HG03066 (cell line): Measurements from ENCODE around the gene TMEM205.
"Not testable (repeated sequence)": the region's sequence is repeated elsewhere in the genome, so short reads cannot be mapped to it uniquely, and the experiment has no call there.

Source experiments
- ATAC-seq: cut with Tn5 transposase; IDR thresholded peaks from one replicate; pipeline ENCODE4 v1.9.1; 2021; ENCODE audit warnings: low read depth; ENCODE audit not compliant: unreplicated experiment

TMEM205 gene

DNA sequence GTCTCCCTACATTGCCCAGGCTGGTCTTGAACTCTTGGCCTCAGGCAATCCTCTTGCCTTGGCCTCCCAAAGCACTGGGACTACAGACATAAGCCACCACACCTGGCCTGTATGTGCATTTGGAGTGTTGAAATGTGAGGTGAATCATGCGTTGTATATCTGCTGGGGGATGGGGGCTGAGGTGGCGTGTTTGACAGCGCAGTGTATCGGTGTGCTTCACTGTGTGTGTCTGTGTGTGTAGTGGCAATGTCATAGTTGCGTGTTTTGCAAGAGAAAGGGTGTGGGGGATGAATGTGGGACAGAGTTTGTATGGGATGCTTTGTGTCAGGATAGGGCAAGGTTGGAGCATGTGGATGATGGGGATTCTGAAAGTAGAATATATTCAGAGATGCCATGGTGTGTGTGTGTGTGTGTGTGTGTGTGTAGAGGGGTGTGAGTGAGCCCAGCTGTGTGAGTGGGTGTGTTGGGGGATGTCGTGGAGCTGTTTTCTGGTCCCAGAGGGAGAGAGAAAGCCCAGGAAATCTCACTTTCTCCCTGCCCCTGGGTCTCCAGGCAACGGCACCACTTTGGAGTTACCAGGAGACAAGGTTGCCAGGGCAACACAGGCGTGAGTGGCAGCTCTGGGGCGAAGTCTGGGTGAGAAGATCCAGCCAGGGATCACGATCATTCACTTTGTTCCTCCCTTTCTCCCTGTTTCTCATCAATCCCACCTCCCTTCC is 27.3 kb upstream of the TMEM205 start:
- ATAC-seq = no peak

DNA sequence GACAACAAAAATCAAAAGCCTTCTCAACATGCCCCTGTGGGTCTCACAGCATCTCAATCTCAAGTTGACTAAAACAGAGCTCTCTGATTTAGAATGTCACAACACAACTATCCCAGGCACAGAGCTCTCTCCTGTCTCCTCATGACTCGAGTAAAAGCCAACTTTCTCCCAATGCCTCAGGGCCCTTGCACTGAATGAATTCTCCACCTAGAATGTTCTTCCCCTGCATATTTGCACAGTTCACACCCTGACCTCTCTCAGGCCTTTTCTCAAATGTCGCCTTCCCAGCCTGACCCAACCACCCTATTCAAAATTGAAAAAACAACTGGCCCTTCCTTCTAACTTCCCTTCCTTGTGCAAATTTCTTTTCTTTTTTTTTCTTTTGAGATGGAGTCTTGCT is 24.7 kb upstream of the TMEM205 start:
- ATAC-seq = no peak

DNA sequence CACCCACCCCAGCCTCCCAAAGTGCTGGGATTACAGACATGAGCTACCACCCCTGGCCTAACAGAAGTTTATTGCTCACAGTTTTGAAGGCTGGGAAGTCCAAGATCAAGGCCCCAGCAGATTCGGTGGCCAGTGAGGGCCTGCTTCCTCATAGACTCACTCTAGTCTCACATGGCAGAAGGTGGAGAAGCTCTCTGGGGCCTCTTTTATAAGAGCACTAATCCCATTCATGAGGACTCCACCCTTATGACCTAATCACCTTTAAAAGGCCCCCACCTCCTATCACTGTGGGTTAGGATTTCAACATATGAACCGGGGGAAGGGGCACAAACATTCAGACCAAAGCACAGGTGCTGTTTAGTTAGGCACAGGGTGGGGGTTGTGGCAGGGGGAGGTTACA is 21.5 kb upstream of the TMEM205 start:
- ATAC-seq = no peak

DNA sequence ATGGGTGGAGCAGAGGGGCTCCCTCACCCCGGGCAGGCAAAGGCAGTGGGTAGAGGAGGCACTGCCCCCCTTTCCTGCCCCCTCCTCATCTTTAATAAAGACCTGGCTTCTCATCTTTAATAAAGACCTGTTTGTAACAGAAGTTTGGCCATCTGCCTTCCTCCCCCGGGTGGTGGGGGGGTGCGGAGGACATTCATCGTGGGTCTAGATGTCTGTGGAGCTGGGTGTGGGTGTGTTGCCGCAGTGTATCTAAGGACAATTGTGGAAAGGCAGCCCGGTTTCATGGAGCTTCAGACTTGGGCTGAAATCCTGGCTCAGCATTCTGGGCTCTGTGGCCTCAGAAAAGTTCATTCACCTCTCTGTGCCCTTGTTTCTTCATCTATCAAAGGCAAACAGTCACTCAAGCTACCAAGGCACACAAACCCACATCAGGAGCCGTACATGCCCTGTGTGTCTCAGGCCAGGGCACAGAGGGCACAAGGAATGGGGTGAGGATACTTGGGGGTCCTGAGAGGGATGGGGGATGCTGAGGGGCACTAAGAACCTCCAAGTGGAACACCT is 19.6 kb upstream of the TMEM205 start:
- no peak for ATAC-seq

DNA sequence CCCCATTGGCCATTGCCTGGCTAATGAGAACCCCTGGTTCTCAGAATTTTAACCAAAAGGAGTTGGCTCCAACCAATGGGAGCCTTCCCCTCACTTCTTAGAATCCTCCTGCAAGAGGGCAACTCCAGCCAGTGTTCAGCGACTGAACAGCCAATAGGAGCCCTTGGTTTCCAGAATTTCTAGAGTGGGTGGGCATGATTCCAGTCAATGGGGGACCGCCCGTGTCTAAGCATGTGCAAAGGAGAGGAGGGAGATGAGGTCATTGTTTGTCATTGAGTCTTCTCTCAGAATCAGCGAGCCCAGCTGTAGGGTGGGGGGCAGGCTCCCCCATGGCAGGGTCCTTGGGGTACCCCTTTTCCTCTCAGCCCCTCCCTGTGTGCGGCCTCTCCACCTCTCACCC is 18.9 kb upstream of the TMEM205 start:
- no peak for ATAC-seq

DNA sequence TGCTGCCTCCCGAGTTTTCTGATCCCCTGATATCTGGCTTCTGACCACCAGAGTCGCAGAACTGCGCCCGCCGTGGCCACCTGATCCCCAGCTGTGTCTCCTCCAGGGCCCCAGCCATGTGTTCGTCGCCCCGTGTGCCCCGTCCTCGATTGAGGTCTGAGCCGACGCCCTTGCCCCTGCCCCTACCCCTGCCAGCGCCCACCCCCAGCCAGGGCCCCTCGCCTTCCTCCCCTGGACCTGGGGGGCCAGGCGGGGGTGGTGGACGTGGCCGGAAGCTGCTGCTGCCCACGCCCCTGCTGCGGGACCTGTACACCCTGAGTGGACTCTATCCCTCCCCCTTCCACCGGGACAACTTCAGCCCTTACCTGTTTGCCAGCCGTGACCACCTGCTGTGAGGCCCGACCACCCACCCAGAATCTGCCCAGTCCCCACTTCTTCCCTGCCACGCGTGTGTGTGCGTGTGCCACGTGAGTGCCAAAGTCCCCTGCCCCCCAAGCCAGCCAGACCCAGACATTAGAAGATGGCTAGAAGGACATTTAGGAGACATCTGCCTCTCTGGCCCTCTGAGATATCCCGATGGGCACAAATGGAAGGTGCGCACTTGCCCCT is 18.3 kb upstream of the TMEM205 start:
- ATAC-seq = no peak

DNA sequence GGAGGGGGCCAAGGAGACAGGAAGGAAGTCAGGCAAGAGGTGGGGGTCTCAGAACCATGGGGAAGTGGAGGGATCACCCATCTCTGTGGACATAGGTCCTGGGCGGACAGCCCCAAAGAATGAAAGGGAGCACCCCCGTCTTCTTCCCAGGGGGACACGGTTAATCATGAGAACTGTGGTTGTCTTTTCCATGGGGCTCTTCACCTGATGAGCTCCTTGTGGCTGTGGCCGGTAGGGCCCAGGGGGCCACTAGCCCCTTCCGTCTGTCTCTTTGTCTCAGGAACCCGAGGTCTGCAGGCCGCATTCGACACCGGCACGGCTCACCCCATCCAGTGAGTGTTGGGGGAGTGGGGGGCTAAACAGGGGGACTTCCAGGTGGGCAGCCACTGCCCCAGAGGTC is 17.8 kb upstream of the TMEM205 start:
- ATAC-seq = no peak

DNA sequence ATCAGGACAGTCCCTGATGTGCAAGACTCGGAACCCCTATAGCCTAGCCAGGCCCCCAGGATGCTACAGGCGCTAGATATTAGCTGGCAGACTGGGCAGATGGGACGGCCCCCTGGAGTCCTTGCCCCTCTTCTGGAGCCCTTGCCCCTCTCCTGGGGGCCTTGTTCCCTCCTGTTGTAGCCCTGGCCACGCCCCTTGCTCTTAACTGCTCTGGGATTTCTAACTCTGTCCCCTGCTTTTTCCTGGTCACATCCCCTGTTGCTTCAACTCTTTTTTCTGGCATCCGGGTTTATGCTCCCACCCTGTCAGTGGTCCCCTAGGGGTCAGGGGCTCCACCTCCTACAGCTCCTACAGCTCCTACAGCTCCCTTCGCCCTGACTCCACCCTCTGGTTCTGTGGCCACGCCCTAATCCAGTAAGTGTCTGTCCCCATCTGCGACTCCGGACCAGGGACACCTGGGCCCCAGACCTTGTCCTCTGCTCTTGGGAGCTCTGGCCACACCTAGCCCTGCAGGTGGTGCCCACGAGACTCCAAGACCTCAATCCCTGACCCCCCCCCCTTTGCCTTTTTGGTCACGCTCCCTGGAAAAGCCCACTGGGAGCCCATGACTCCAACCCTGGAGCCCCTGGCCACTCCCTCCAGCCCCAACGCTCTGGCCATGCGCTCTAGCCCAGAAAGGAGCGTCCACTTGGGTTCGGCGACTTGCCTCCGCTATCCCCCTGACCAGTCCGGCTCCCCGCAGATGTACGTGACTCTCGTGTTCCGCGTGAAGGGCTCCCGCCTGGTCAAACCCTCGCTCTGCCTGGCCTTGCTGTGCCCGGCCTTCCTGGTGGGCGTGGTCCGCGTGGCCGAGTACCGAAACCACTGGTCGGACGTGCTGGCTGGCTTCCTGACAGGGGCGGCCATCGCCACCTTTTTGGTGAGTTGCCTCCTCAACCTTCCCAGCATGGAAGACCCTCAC is 16.0 kb upstream of the TMEM205 start:
- ATAC-seq = no peak

DNA sequence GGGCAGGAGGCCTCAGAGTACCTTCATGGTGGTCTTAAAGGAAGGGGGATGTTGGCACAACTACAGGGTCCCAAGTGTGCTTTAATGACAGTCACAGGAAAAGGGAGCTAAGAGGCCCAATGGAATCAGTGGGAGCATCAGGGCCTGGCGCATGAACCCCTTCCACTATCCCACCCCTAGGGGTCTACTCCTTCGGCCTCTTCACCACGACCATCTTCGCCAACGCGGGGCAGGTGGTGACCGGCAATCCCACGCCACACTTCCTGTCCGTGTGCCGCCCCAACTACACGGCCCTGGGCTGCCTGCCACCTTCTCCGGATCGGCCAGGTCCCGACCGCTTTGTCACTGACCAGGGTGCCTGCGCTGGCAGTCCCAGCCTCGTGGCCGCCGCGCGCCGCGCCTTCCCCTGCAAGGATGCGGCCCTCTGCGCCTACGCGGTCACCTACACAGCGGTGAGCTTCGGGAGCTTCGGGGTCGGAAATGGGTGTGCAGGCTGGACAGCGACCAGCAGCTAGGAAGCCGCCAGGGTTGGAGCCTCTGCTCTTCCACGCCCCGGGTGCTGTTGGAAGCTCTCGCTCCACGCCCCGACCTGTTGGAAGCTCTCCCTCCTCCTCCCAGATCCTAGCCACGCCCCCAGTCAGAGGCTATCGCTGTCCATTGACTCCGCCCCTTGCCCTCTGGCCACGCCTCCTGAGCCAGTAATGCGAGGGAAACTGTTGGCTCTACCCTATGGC is 15.1 kb upstream of the TMEM205 start:
- ATAC-seq = no peak

DNA sequence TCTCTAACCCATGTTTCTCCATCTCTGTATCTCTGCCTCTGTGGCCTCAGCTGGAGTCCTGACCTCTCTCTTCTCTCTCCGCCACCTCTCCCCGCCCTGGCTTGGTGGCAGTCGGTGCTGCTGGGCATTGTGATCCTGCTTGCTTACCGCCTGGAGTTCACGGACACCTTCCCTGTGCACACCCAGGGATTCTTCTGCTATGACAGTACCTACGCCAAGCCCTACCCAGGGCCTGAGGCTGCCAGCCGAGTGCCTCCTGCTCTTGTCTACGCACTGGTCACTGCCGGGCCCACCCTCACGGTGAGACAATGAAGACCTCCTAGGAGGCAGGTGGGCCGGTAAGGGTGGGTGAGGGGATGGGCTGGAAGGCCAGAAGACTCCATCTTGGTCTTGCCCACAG is 13.4 kb upstream of the TMEM205 start:
- ATAC-seq = no peak

DNA sequence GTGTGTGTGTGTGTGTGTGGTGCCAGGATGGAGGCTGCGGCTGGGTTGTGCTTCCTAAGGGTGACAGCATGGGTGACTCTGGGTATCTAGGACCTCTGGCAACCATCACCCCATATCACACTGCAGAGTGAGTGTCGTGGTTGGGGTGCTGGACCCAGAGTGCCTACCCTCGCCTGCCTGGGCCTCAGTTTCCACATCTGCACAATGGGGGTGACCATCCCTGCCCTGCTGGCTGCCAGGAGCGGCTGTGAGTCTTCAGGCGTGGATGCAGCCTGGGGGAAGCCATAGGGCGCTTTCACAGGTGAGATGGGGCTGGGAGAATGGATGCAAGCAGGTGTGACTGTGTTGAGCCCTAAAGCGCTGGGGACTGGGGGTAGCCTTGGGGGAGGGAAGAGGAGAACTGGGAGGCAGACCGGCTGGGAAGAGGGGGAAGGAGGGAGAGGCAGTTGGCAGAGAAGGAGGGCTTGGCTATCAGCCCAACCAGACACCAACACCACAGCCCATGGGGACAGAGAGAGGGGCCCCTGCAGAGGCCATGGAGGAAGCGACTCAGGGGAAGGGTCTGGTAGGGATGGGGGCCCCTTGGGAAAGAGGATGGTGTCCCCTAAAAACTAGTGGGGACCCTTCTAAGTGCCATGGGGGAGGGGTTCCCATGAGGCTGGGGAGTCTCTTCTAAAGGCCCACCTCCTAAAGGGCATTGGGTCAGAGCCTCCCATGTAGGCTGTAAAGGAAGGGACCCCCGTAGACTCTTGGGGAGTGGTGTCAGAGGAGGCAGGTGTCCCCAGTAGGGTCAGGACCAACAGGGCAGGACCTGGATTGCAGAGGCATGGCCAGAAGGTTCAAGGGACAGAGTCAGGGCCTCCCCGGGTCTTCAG is 10.8 kb upstream of the TMEM205 start:
- no peak for ATAC-seq

DNA sequence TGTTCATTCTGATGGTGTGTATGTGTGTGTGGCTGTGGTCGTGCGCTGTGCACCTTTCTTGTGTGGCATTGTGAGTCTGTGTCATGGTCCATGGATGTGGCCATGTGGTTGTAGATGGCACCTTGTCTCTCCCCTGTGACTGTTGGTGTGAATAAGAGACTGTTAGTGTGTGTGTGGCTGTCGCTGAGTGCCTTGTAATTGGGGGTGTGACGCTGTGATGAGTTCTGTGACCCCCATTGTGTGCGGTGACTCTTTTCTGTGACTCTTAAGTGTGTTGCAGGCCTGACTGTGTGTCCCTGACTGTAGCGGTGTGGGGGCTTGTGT is 10.0 kb upstream of the TMEM205 start:
- ATAC-seq = no peak

DNA sequence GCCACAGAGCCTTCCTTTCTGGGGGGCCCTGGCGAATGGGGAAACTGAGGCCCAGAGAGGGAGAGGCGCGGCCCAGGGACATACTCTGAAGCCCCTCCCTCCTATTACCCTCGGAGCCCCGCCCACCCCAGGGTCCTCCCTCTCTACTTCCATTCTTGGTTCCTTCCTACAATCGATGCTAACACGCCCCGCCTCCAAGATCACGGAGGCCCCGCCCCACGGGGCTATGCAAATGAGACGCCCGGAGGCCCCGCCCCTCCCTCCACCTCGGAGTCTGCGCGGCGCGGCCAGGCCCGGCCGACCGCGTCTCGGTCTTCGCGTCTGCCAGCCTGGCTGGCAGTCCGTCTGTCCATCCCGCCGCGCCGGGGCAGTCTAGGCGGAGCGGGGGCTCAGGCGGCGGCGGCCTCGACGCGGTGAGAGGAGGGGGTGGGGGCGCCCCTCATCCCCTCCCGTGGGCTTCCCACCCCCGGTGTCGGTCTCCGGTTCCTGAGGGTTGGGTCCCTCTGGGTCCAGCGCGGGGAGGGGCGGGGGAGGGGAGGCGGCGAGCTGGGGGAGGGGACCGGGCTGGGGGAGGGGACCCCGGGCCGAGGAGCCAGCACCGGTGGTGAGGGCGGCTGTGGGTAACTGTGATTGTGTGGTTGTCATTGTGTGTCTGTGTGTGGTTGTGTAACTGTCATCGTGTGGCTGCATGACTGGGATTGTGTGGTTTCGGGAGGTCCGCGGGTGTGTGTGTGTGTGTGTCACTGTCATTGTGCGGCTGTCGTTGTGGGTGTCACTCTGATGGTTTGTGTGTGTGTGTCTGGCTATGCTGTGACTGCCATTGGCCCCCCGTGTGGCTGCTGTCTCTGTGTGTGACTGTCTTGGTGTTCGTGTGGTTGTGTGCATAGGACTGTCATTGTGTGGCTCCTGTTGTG is 9.3 kb upstream of the TMEM205 start, which contains the start of gene PLPPR2:
TSS of gene PLPPR2 (plus strand) at position 273 of the 914 bp plus-strand sequence. CDS start 2,242 bp downstream, outside the sequence.
- no peak for ATAC-seq

DNA sequence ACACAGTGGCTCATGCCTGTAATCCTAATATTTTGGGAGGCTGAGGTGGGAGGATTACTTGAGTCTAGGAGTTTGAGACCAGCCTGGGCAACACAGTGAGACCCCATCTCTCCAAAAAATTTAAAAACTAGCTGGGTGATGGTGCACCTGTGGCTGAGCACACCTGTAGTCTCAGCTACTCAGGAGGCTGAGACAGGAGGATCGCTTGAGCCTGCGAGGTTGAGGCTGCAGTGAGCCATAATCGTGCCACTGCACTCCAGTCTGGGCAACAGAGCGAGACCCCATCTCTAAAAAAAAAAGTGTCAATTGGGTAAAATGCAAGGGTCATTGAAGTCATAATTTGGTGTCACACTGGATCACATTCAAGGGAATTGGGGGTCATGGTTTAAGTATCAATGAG is 8.0 kb upstream of the TMEM205 start:
- not testable (repeated sequence) for ATAC-seq

DNA sequence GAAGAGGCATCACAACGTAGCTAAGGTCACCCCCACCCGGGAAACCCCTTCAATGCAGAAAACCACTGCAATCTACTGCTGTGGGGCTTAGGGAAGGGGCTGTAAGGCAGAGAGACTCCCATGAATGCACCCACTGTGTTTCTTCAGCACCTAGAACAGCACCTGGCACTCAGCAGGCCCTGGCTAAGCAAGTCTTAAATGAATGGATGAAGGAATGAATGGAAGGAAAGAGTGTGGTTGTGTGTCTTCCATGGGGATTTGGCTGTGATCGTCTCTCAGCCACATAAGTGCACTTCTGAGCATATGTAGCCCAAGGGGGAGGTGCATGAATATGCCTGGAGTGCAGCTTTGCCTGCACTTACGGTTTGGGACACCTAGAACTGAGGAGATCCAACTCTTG is 3.1 kb upstream of the TMEM205 start:
- ATAC-seq = no peak

DNA sequence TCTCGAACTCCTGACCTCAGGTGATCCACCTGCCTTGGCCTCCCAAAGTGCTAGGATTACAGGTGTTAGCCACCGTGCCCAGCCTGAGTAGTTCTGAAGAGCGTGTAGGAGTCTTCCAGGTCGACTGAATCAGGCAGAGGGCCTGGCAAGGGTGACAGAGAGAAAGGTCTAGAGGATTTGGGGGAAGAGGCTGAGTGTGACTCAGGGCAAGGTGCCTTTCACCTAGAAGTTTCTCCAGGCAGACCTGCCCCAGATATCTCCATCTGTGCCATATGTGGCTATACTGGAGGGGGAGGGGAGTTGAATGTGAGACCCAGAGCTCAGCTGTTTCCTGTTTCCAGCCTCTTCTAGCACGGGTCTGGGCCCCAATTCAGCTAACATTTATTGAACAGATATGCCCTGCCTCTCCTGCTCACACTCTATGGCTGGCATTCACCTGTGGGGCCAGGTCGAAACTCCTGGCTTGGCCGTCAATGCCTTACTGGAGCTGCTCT is 1.5 kb upstream of the TMEM205 start:
- ATAC-seq = no peak

DNA sequence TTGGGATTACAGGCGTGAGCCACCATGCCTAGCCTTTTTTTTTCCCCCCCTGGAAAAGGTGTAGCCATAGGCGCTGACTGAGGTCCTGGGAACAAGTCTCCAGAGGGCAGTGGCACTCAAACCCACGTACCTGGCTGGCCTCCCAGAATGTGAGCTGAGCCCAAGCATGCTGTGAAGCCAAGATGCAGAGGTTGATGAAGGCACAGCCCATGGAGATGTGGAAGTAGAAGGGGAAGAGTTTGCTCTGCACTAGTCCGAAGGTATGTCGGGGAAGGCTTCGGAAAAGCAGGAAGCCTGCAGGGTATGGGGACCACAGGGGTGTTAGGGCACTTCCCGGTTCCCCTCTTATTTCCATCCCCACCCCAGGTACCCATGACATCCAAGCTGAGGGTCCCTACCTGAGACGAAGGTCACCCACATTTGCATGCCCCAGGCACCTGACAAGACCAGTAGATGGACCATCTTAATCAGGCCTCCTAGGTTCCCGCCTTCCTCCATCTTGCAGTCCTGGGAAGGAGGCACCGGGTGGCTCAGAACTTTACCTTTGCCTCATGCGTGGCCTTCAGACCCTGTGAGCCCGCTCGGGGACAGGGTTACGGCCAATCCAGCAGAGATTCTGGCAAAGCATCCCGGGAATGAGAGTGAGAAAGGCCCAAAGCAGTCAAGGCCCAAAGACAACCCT is 805 bp downstream of the TMEM205 start:
- no peak for ATAC-seq

DNA sequence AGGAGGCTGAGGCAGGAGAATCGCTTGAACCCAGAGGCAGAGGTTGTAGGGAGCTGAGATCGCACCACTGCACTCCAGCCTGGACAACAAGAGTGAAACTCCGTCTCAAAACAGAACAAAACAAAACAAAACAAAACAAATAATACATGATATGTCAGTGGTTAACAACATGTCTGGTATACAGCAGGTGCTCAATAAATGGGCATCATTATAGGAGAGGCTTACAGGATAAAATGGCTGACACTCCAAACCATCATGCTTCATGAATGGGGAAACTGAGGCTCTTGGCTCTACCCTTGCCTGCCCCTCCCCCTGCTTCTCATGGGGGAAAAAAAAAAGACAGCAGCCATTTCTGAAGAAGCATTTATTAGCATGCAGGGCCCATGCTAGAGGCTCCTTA is 3.6 kb downstream of the TMEM205 start:
- no peak for ATAC-seq
